Hematopoietic multipotent progenitor cell (in vitro differentiated cells): ENCODE results near the gene IRF2BP2. TPM values are rescaled to one million over a fixed set of nuclear protein-coding genes. Genes with fewer than 3 reads are reported as not detected.

Source experiments
- DNase-seq, 3 donors: peaks; one replicate each; pipeline ENCODE4 v3.0.0-alpha.2; 2011 to 2015; ENCODE audit warnings: low read depth in 2 of 3, low spot score in 2 of 3
- small RNA-seq: library from RNA; depleted of rRNA; stranded (forward); fragments of <200 nt; gene quantifications from one replicate; pipeline ENCODE3, GENCODE V24; 2012
- total RNA-seq: library from RNA; depleted of rRNA; stranded (reverse); fragments of >200 nt; gene quantifications from one replicate; pipeline ENCODE4 v1.2.3, GENCODE V29; 2012

The IRF2BP2 gene
- total RNA-seq, 1 donor = 365 TPM

- no peak for DNase-seq
Measured at GRCh38 chr1:234559902-234560676, 49.9 kb downstream of the IRF2BP2 start.

GRCh38 chr1:234559152-234559901 lies 50.7 kb downstream of the IRF2BP2 start:
- DNase-seq = no peak

GRCh38 chr1:234558330-234558836 lies 51.6 kb downstream of the IRF2BP2 start:
- no peak for DNase-seq

GRCh38 chr1:234556245-234556943 lies 53.6 kb downstream of the IRF2BP2 start:
- DNase-seq = no peak

GRCh38 chr1:234555390-234556024 lies 54.5 kb downstream of the IRF2BP2 start:
- DNase-seq = no peak

- DNase-seq = peak in 2 of 3 donors; percentile 28 to 55
Measured at GRCh38 chr1:234554698-234555311, 55.2 kb downstream of the IRF2BP2 start.

Small RNA genes within 50 kb of the gene (small RNA-seq; reads per million reads assigned to genes)
- not detected for gene RF00096

Other genes with a start within 250 kb of the IRF2BP2 start
- gene COA6, start 236.7 kb downstream of the IRF2BP2 start, total RNA-seq = 8.6 TPM
- gene TARBP1, start 131.0 kb downstream of the IRF2BP2 start, total RNA-seq = 47.1 TPM